ENCODE measurements around the gene LRRK2. TPM values are rescaled to one million over a fixed set of nuclear protein-coding genes. Genes with fewer than 3 reads are reported as not detected.

The LRRK2 gene
- total RNA-seq, 4 donors from 2014 or later, result 29.6 to 38.5 (median 32.3) TPM

- Histone ChIP-seq H3K4me3 (no peak overlapping the region), H3K36me3 (no peaks in the 10 kb centered on the region), H3K9me3 (no peaks in the 10 kb centered on the region), H3K27ac (no peak overlapping the region), H3K27me3 (no peaks in the 10 kb centered on the region), H3K4me1 (no peaks in the 10 kb centered on the region)
- 35 to 39% methylated on average over 1 of the region's 1 CpG for WGBS, 2 donors
- TF ChIP-seq EP300 (IDR thresholded peaks at IDR 0.05), result no peak
- no peak for TF ChIP-seq POLR2A (IDR thresholded peaks at IDR 0.05)
- no peak for TF ChIP-seq CTCF (IDR thresholded peaks at IDR 0.05)
- no peak for DNase-seq (ENCODE audit: low spot score in 2 of 2)
Measured at GRCh38 chr12:40202095-40203059, 22.4 kb upstream of the LRRK2 start.

GRCh38 chr12:40203060-40203430, 21.8 kb upstream of the LRRK2 start:
- Histone ChIP-seq H3K27me3 (no peaks in the 10 kb centered on the region), H3K27ac (no peak overlapping the region), H3K4me1 (no peaks in the 10 kb centered on the region), H3K4me3 (no peak overlapping the region), H3K36me3 (no peaks in the 10 kb centered on the region), H3K9me3 (no peaks in the 10 kb centered on the region)
- no peak for DNase-seq (ENCODE audit: low spot score in 2 of 2)
- 77 to 78% methylated on average over 5 of the region's 5 CpGs for WGBS, 2 donors
- no peak for TF ChIP-seq EP300 (IDR thresholded peaks at IDR 0.05)
- TF ChIP-seq POLR2A (IDR thresholded peaks at IDR 0.05), result no peak
- TF ChIP-seq CTCF (IDR thresholded peaks at IDR 0.05), result no peak

- 95 to 99% methylated on average over 3 of the region's 3 CpGs for WGBS, 2 donors
Measured at GRCh38 chr12:40204337-40204736, 20.5 kb upstream of the LRRK2 start.

GRCh38 chr12:40207551-40207950, 17.2 kb upstream of the LRRK2 start:
- TF ChIP-seq CTCF (IDR thresholded peaks at IDR 0.05), result no peak
- TF ChIP-seq EP300 (IDR thresholded peaks at IDR 0.05), result no peak
- no peak for TF ChIP-seq POLR2A (IDR thresholded peaks at IDR 0.05)
- no peak for DNase-seq (ENCODE audit: low spot score in 2 of 2)
- H3K4me1 ChIP-seq, result peaks cover 0 to 13% (median 4%) of the 10 kb centered on the region in 4 donors
- H3K27me3 ChIP-seq, result no peaks in the 10 kb centered on the region
- peaks cover 0 to 7% (median 0%) of the 10 kb centered on the region in 4 donors for H3K9me3 ChIP-seq
- no peak overlapping the region for H3K4me3 ChIP-seq
- 94 to 95% methylated on average over 2 of the region's 2 CpGs for WGBS, 2 donors
- H3K36me3 ChIP-seq, result no peaks in the 10 kb centered on the region
- H3K27ac ChIP-seq, result no peak overlapping the region

More at GRCh38 chr12:40204337-40204736, 20.5 kb upstream of the LRRK2 start:
- H3K27ac ChIP-seq, result no peak overlapping the region
- no peaks in the 10 kb centered on the region for H3K9me3 ChIP-seq
- no peaks in the 10 kb centered on the region for H3K27me3 ChIP-seq
- H3K4me1 ChIP-seq, result peaks cover 0 to 7% (median 0%) of the 10 kb centered on the region in 4 donors
- H3K4me3 ChIP-seq, result no peak overlapping the region
- TF ChIP-seq CTCF (IDR thresholded peaks at IDR 0.05), result no peak
- TF ChIP-seq POLR2A (IDR thresholded peaks at IDR 0.05), result no peak
- no peak for TF ChIP-seq EP300 (IDR thresholded peaks at IDR 0.05)
- DNase-seq (ENCODE audit: low spot score in 2 of 2), result no peak
- no peaks in the 10 kb centered on the region for H3K36me3 ChIP-seq
